Stimulated activated naive CD4-positive, alpha-beta T cell treated with Interleukin-2 at 50 U/mL for 16 hours (primary cell): ENCODE measurements around the gene KCNA3.
"Not testable (repeated sequence)": the region's sequence is repeated elsewhere in the genome, so short reads cannot be mapped to it uniquely, and the experiment has no call there.

Source experiments
- DNase-seq: peaks from one replicate; lab custom pipeline; 2025; lab: John Stamatoyannopoulos, UW

The KCNA3 gene

GRCh38 chr1:110677526-110677925 is 2.8 kb upstream of the KCNA3 start:
- no peak for DNase-seq

GRCh38 chr1:110676970-110677369 is 2.2 kb upstream of the KCNA3 start:
- DNase-seq = no peak

GRCh38 chr1:110675060-110675791 is 486 bp upstream of the KCNA3 start:
- no peak for DNase-seq

GRCh38 chr1:110673805-110674336 is 869 bp downstream of the KCNA3 start:
- DNase-seq = no peak

- peak; percentile 12 for DNase-seq
These were observed 1.5 kb downstream of the KCNA3 start for GRCh38 chr1:110673197-110673701.

- no peak for DNase-seq
These were observed 2.0 kb downstream of the KCNA3 start for GRCh38 chr1:110672753-110673108.

GRCh38 chr1:110672001-110672752 is 2.6 kb downstream of the KCNA3 start:
- peak; percentile 70 for DNase-seq

- DNase-seq = no peak
These were observed 3.4 kb downstream of the KCNA3 start for GRCh38 chr1:110671361-110671760.

- no peak for DNase-seq
These were observed 6.2 kb downstream of the KCNA3 start for GRCh38 chr1:110668549-110668948.

GRCh38 chr1:110667776-110668175 is 7.0 kb downstream of the KCNA3 start:
- no peak for DNase-seq

- no peak for DNase-seq
These were observed 11.5 kb downstream of the KCNA3 start for GRCh38 chr1:110663241-110663640.

GRCh38 chr1:110659559-110659958 is 15.2 kb downstream of the KCNA3 start:
- DNase-seq = not testable (repeated sequence)

GRCh38 chr1:110657351-110657750 is 17.4 kb downstream of the KCNA3 start:
- no peak for DNase-seq

- no peak for DNase-seq
These were observed 24.1 kb downstream of the KCNA3 start for GRCh38 chr1:110650609-110651008.

- DNase-seq = no peak
These were observed 26.3 kb downstream of the KCNA3 start for GRCh38 chr1:110648417-110648816.

GRCh38 chr1:110647254-110647891 is 27.4 kb downstream of the KCNA3 start:
- DNase-seq = no peak

- DNase-seq = no peak
These were observed 28.7 kb downstream of the KCNA3 start for GRCh38 chr1:110645821-110646735.

- DNase-seq = no peak
These were observed 29.5 kb downstream of the KCNA3 start for GRCh38 chr1:110645211-110645610.

GRCh38 chr1:110643879-110644472 is 30.8 kb downstream of the KCNA3 start:
- DNase-seq = no peak

GRCh38 chr1:110639724-110640386 is 34.9 kb downstream of the KCNA3 start:
- no peak for DNase-seq

GRCh38 chr1:110638556-110638955 is 36.2 kb downstream of the KCNA3 start:
- DNase-seq = no peak
